Heart right ventricle (tissue), 16 donors: ENCODE results near the gene TSSC4. TPM values are rescaled to one million over a fixed set of nuclear protein-coding genes. Genes with fewer than 3 reads are reported as not detected.
A peak's percentile ranks its signal among the peaks of the same experiment; 100 is the strongest.

Experiments
- ATAC-seq, 8 donors: fragments of 200-7000 bp; cut with Tn5 transposase; one replicate each; pipeline ENCODE4 v1.9.1; 2020; ENCODE audit warnings: mild to moderate bottlenecking in 8 of 8, moderate library complexity in 8 of 8, moderate number of reproducible peaks in 1 of 8
- DNase-seq, 2 donors: peaks; one replicate each; pipeline ENCODE4 v3.0.0-alpha.2; 2020
- H3K27ac ChIP-seq, 10 donors: fragments of 200-600 bp; sonication (generic) in 2 of 10; one replicate each; pipeline versions ENCODE4 v1.5.0 to v1.8.0; 2020 to 2022; ENCODE audit warnings: mild to moderate bottlenecking in 3 of 10
- H3K27me3 ChIP-seq, 7 donors: fragments of 200-600 bp; one replicate each; pipeline ENCODE4 v1.8.0; 2021 to 2022; ENCODE audit warnings: mild to moderate bottlenecking in 2 of 7
- H3K36me3 ChIP-seq, 9 donors: fragments of 200-600 bp; sonication (generic) in 1 of 9; one replicate each; pipeline versions ENCODE4 v1.5.0 to v1.8.0; 2020 to 2022; ENCODE audit warnings: mild to moderate bottlenecking in 2 of 9
- H3K4me1 ChIP-seq, 9 donors: fragments of 200-600 bp; sonication (generic) in 1 of 9; one replicate each; pipeline versions ENCODE4 v1.5.0 to v1.8.0; 2020 to 2022; ENCODE audit warnings: mild to moderate bottlenecking in 4 of 9
- H3K4me3 ChIP-seq, 10 donors: fragments of 200-600 bp; sonication (generic) in 2 of 10; one replicate each; pipeline versions ENCODE4 v1.5.0 to v1.8.0; 2020 to 2022; ENCODE audit warnings: mild to moderate bottlenecking in 7 of 10, moderate library complexity in 2 of 10
- H3K9me3 ChIP-seq, 11 donors: fragments of 200-600 bp in 10 of 11; sonication (generic) in 2 of 11; one replicate each; pipeline versions ENCODE4 v1.5.0 to v1.8.0; 2013 to 2022; ENCODE audit warnings: mild to moderate bottlenecking in 2 of 11, control low read depth in 1 of 11, moderate library complexity in 1 of 11
- WGBS, 2 donors: extraction: QIAGEN DNeasy Blood & Tissue Kit; methylation state at CpG; one replicate each; pipeline ENCODE4 v1.1.7; 2013; ENCODE audit warnings: inconsistent platforms in 1 of 2; 5-methylcytosine and 5-hydroxymethylcytosine counted together
- intact Hi-C, 10 donors: fragments of 100-400 bp; cut with DNase I; formaldehyde crosslinking; loops; one replicate each; pipeline versions ENCODE4 v1.11.1 to v1.14.2; 2022
- polyA plus RNA-seq, 2 donors: library from polyadenylated mRNA; stranded (reverse); fragments of 200-250 nt; gene quantifications; one replicate each; pipeline ENCODE4 v1.2.3, GENCODE V29; 2013
- total RNA-seq, 10 donors: library from RNA; stranded (reverse); fragmentation: NEBNext Ultra II Directional in 3 of 10; extraction: Animal tissue kit (Norgen Biotek cat#: 25700) in 3 of 10; gene quantifications; one replicate each; pipeline versions ENCODE4 v1.2.1 to v1.2.4, GENCODE V29; 2021 to 2023
- TF ChIP-seq, protein P1 (sequence below), 9 donors: fragments of 200-600 bp; sonication (generic) in 2 of 9; IDR thresholded peaks; one replicate each; pipeline versions ENCODE4 v1.5.0 to v1.8.0; 2021 to 2022; ENCODE audit warnings: antibody characterized with exemption in 9 of 9, mild to moderate bottlenecking in 5 of 9, moderate library complexity in 1 of 9
- donor health status: Arrhythmogenic right ventricular cardiomyopathy.
- donor health status: ischemic (EF 13 %, LVEDD 7.1; RV severe dilation, severe dysfunction).
- donor health status: healthy with polysubstance abuse.
- donor health status: DM: no; HTN: yes; CAD: no.
- donor health status: DM: no; HTN: no; CAD: no.
- donor health status: ischemic (EF 25% LVEDD 6.9; RV normal size, moderate dysfunction).
- donor health status: ischemic (EF 25% LVEDD 5.7; RV mildly dilated, moderate dysfunction).
- donor health status: healthy.
- donor health status: DM: yes; HTN: yes; CAD: no.
- donor health status: Ischemic cardiomyopathy.
- donor health status: ischemic (EF 35%, LVEDD 5.7; RV mildly dilated, moderate dysfunction).
- donor health status: nonischemic (EF 11% LVEDD 7.7; RV severe dilation, severe dysfunction).
- donor health status: DM: yes; HTN: yes; CAD: no.
- donor health status: PGD.
- donor health status: ischemic (EF 29% LVEDD 5.4; RV normal size, mild dysfunction).
- donor health status: nonischemic (EF 23%, LVEDD 6.1; RV moderate dilation, normal function).

Gene TSSC4
- total and polyA plus RNA-seq, 12 donors, result 22.0 to 72.3 (median 30.7) TPM

DNA sequence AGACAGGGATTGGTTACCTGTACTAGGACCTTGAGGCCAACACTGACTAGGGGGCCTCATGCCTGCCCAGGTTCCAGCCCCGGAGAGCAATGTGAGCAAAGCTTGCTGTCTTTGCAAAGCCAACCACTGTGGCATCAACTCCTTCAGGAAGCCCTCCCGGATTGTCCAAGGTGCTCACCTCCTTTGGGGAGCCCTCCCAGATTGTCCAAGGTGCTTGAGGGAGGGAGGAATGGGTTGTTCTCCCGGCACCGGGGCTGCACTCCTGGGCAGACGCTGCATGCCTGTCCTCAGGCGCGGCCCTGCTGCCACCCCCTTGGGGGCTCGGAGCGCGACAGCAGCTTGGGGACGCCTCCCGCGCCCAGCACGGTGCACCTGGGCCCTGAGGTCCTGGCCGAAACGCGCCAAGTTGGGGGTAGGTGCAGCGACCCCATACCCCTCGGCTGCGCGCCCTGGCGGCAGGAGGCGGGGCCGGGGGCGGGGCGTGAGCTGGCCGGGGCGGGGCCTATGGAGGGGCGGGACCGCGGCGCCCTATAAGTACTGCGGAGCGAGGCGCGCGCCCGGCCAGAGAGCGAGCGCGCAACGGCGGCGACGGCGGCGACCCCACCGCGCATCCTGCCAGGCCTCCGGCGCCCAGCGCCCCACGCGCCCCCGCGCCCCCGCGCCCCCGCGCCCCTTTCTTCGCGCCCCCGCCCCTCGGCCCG lies 23.6 kb upstream of the TSSC4 start, which contains the start of gene CD81:
TSS of gene CD81 (plus strand) at position 560 of the 701 bp plus-strand sequence. CDS start 240 bp downstream, outside the sequence.
- peak; percentile 19 to 71 (median 53) for ATAC-seq
- peak in 1 of 2 donors; percentile 68 for DNase-seq
- intact Hi-C loops, result loop anchor here in 5 of 10 donors (2.0 to 10.0 kb wide), 5 partner anchors 60 to 72 kb away; partner anchors contain the start of genes C11orf21 (in 1 of the 5) and TSPAN32 (in 1 of the 5)
- Histone ChIP-seq H3K4me3 (peak within 1 kb of the TSS; percentile 92 to 100 (median 99)), H3K36me3 (peaks cover 0 to 6% (median 0%) of the 10 kb centered on the region in 9 donors), H3K9me3 (no peaks in the 10 kb centered on the region), H3K27me3 (no peaks in the 10 kb centered on the region), H3K27ac (peak within 1 kb of the TSS; percentile 97 to 100 (median 99)), H3K4me1 (peaks cover 33 to 74% (median 47%) of the 10 kb centered on the region in 9 donors)
- TF ChIP-seq, protein P1, sequence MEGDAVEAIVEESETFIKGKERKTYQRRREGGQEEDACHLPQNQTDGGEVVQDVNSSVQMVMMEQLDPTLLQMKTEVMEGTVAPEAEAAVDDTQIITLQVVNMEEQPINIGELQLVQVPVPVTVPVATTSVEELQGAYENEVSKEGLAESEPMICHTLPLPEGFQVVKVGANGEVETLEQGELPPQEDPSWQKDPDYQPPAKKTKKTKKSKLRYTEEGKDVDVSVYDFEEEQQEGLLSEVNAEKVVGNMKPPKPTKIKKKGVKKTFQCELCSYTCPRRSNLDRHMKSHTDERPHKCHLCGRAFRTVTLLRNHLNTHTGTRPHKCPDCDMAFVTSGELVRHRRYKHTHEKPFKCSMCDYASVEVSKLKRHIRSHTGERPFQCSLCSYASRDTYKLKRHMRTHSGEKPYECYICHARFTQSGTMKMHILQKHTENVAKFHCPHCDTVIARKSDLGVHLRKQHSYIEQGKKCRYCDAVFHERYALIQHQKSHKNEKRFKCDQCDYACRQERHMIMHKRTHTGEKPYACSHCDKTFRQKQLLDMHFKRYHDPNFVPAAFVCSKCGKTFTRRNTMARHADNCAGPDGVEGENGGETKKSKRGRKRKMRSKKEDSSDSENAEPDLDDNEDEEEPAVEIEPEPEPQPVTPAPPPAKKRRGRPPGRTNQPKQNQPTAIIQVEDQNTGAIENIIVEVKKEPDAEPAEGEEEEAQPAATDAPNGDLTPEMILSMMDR (IDR thresholded peaks at IDR 0.05), result peak in 1 of 9 donors; percentile 32
- 10 to 25% methylated on average over 13 to 55 of the region's 65 CpGs for WGBS, 2 donors

DNA sequence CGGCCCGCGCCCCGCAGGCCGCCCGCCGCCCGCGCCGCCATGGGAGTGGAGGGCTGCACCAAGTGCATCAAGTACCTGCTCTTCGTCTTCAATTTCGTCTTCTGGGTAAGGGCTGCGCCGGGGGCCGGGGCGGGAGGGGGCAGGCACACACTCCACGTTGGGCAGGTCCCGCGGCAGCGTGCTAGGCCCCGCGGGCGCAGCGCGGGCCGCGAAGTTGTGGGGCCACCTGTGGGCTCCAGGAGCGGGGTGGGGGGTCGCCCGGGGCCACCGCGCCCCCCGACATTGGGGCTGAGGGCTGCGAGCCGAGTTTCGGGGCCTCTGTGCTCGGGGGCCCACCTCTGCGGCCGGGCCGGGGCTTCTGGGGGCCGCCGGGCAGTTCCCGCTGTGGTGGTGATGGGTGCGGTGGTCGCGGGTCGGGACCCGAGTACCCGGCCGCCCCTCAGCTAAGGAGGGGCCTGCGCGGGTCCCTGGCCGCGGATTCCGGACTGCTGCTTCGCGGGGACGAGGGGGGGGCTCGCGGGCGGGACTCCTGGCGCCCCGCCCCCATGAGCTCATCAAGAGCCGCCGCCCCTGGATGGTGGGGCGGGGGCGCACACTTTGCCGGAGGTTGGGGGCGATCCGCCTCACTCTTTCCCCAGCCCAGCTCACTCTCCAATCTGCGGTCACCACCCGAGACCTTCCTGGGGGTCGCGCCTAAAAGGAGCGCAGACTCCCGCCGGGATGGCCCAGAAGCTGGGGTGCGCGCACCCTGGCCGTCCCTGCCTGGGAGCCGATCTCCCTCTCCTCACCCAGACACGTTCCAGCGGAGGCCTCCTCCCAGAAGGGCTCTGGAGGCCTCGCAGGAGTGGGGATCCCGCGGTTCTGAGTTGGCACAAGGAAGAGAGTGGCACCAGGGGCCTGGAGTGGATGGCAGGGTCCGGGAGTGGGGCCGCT lies 22.8 kb upstream of the TSSC4 start:
- WGBS, 2 donors, result 0 to 1% methylated on average over 74 to 88 of the region's 88 CpGs
- H3K4me1 ChIP-seq, result peaks cover 41 to 83% (median 56%) of the 10 kb centered on the region in 9 donors
- peak; percentile 73 to 78 for DNase-seq
- ATAC-seq, result peak; percentile 22 to 58 (median 46)
- intact Hi-C loops, result loop anchor here in 6 of 10 donors (1.0 to 10.0 kb wide), 6 partner anchors 23 to 73 kb away; partner anchors contain the start of genes TSSC4 (in 2 of the 6), C11orf21 (in 1 of the 6) and TSPAN32 (in 1 of the 6)
- H3K36me3 ChIP-seq, result peaks cover 0 to 6% (median 0%) of the 10 kb centered on the region in 9 donors
- TF ChIP-seq, protein P1 (IDR thresholded peaks at IDR 0.05), result no peak
- no peaks in the 10 kb centered on the region for H3K9me3 ChIP-seq
- H3K4me3 ChIP-seq, result peak overlapping the region; percentile 92 to 100 (median 99)
- H3K27me3 ChIP-seq, result no peaks in the 10 kb centered on the region
- peak overlapping the region; percentile 97 to 100 (median 99) for H3K27ac ChIP-seq

DNA sequence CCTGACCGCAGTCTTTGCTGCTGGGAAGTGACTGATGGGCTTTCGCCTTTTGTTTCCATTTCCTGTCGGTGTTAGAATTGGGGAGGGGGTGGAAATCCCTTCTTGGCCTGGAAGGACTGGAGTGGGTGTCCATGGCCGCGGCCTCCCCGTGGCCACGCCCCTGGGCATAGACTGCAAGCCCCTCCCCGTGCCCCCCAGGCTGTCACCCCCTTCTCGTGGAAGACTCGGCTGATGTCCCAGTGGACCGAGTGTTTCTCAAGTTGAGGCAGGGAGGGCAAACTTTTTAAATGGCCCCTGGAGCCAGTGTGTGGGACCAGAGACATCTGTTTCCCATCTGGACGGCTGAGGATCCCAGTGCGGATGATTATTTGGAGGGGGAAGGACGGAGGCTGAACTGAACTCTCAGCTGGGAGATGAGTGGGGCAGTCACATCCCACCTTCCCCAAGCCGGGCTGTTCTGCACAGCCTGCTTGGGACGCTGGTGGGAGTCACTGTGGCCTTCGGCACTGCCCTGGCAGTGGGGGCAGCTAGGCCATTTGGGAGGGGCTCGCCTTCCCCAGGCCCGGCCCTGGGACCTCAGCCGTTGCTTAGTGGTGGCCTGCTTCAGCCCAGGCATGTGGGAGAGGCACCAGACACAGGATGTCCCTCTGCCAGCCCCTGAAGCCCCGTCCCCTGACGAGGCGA lies 21.9 kb upstream of the TSSC4 start:
- WGBS, 2 donors, result 3% methylated on average over 23 of the region's 23 CpGs
- H3K27ac ChIP-seq, result peak overlapping the region; percentile 97 to 100 (median 99)
- intact Hi-C loops, result loop anchor here in 6 of 10 donors (1.0 to 10.0 kb wide), 5 partner anchors 22 to 74 kb away; partner anchors contain the start of genes TSSC4 (in 2 of the 6), C11orf21 (in 1 of the 6) and TSPAN32 (in 1 of the 6)

More for the DNA sequence above, 21.9 kb upstream of the TSSC4 start:
- peaks cover 0 to 6% (median 0%) of the 10 kb centered on the region in 9 donors for H3K36me3 ChIP-seq
- peak; percentile 68 to 69 for DNase-seq
- peak overlapping the region; percentile 92 to 100 (median 99) for H3K4me3 ChIP-seq
- no peaks in the 10 kb centered on the region for H3K27me3 ChIP-seq
- TF ChIP-seq, protein P1 (IDR thresholded peaks at IDR 0.05), result no peak
- peaks cover 50 to 88% (median 64%) of the 10 kb centered on the region in 9 donors for H3K4me1 ChIP-seq
- H3K9me3 ChIP-seq, result no peaks in the 10 kb centered on the region
- peak in 7 of 8 donors; percentile 0 to 21 (median 6) for ATAC-seq
